Naive thymus-derived CD4-positive, alpha-beta T cell (primary cell): Measurements from ENCODE around the gene SNX15. TPM values are rescaled to one million over a fixed set of nuclear protein-coding genes. Genes with fewer than 3 reads are reported as not detected.
A peak's percentile ranks its signal among the peaks of the same experiment; 100 is the strongest.

Source experiments
- ATAC-seq: fragments of 150-1000 bp; cut with Tn5 transposase; 2 replicates; pipeline ENCODE4 v1.10.0; 2021; ENCODE audit warnings: mild to moderate bottlenecking, moderate library complexity
- CTCF ChIA-PET: fragments of 350-600 bp; sonication (Branson Sonifier 250); formaldehyde crosslinking; loops from one replicate; lab custom pipeline; 2021; ENCODE audit warnings: antibody characterized with exemption; lab: Charles Lee
- POLR2A ChIA-PET: fragments of 350-600 bp; sonication (Branson Sonifier 250); formaldehyde crosslinking; loops from one replicate; lab custom pipeline; 2021; ENCODE audit warnings: antibody characterized with exemption, inconsistent platforms; lab: Charles Lee
- DNase-seq, 9 donors: peaks; one replicate each; pipeline versions ENCODE4 v3.0.0 to v3.0.0-alpha.2; 2020 to 2022; ENCODE audit warnings: mixed read lengths in 1 of 9
- H3K27ac ChIP-seq: one replicate; pipeline ENCODE4 v1.7.0; 2013; ENCODE audit warnings: mild to moderate bottlenecking, low read depth, low read length, moderate library complexity
- H3K27me3 ChIP-seq, 2 donors: one replicate each; pipeline ENCODE4 v1.7.0; 2013; ENCODE audit warnings: low read length in 2 of 2, mild to moderate bottlenecking in 2 of 2, moderate library complexity in 2 of 2; ENCODE audit not compliant: control insufficient read depth in 2 of 2, insufficient read depth in 2 of 2
- H3K36me3 ChIP-seq, 3 experiments: 1 replicate in 2 of 3; 2 replicates in 1 of 3; pipeline ENCODE4 v1.7.0; 2013; ENCODE audit warnings: low read length in 3 of 3, mild to moderate bottlenecking in 3 of 3, moderate library complexity in 1 of 3; ENCODE audit not compliant: insufficient read depth in 3 of 3, control insufficient read depth in 2 of 3
- H3K4me1 ChIP-seq, 2 donors: one replicate each; pipeline ENCODE4 v1.7.0; 2013; ENCODE audit warnings: low read length in 2 of 2, mild to moderate bottlenecking in 2 of 2, moderate library complexity in 1 of 2; ENCODE audit not compliant: control insufficient read depth in 2 of 2, insufficient read depth in 2 of 2
- H3K4me3 ChIP-seq: 2 replicates; pipeline ENCODE4 v1.7.0; 2013; ENCODE audit warnings: mild to moderate bottlenecking, low read length
- H3K9me3 ChIP-seq, 3 experiments: 1 replicate in 2 of 3; 2 replicates in 1 of 3; pipeline ENCODE4 v1.7.0; 2013; ENCODE audit warnings: low read length in 3 of 3; ENCODE audit not compliant: control insufficient read depth in 2 of 3
- H3K27ac Mint-ChIP-seq, 9 donors: one replicate each; pipeline ENCODE4 v1.8.0; 2020 to 2022; ENCODE audit warnings: mixed read lengths in 9 of 9, mild to moderate bottlenecking in 8 of 9, moderate library complexity in 5 of 9, inconsistent platforms in 2 of 9
- H3K27me3 Mint-ChIP-seq, 5 donors: one replicate each; pipeline ENCODE4 v1.8.0; 2021 to 2022; ENCODE audit warnings: mixed read lengths in 5 of 5, mild to moderate bottlenecking in 1 of 5
- H3K36me3 Mint-ChIP-seq, 5 donors: one replicate each; pipeline ENCODE4 v1.8.0; 2020 to 2022; ENCODE audit warnings: mixed read lengths in 5 of 5, mild to moderate bottlenecking in 3 of 5, inconsistent platforms in 1 of 5
- H3K4me1 Mint-ChIP-seq, 7 donors: one replicate each; pipeline ENCODE4 v1.8.0; 2020 to 2022; ENCODE audit warnings: mixed read lengths in 7 of 7, mild to moderate bottlenecking in 3 of 7, inconsistent platforms in 1 of 7
- H3K4me3 Mint-ChIP-seq, 10 donors: one replicate each; pipeline ENCODE4 v1.8.0; 2020 to 2022; ENCODE audit warnings: mild to moderate bottlenecking in 10 of 10, mixed read lengths in 10 of 10, moderate library complexity in 6 of 10, inconsistent platforms in 2 of 10
- H3K9me3 Mint-ChIP-seq, 11 donors: one replicate each; pipeline ENCODE4 v1.8.0; 2020 to 2022; ENCODE audit warnings: mixed read lengths in 11 of 11, mild to moderate bottlenecking in 4 of 11, inconsistent platforms in 1 of 11, moderate library complexity in 1 of 11
- intact Hi-C, 2 donors: fragments of 100-400 bp; cut with micrococcal nuclease; formaldehyde crosslinking; loops; one replicate each; pipeline ENCODE4 v1.15.1; 2023
- polyA plus RNA-seq, 2 donors: library from polyadenylated mRNA; unstranded; fragments of 300-500 nt; fragmentation: Illumina TruSeq; gene quantifications; one replicate each; pipeline ENCODE4 v1.2.3, GENCODE V29; 2021
- total RNA-seq, 6 experiments: library from RNA in 5 of 6; stranded (reverse) in 5 of 6; gene quantifications; 1 replicate in 5 of 6; 2 replicates in 1 of 6; pipeline ENCODE4 v1.2.3 and lab custom pipeline; 2021 to 2026

SNX15 gene
- total and polyA plus RNA-seq, 7 experiments from 2014 or later = 13.1 to 29.0 (median 17.6) TPM

DNA sequence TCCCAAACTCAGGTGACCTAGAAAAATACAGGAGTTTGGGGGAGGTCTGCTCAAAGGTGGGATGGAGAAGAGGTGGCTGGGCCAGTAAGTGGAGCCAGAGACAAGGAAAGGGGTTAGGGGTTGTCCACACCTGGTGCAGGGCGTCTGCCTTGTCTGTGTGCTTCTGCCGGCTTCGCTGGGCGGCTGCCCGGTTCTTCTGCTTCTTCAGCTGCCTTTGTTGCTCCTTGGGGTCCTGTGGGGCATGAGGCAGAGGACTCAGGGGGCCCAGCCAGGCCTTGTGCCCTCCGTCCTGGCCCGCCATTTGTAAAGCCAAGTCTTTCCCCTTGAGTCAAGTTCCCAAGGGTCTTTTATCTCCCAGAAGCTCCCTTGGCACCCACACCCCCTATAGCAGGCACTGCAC is 32.9 kb upstream of the SNX15 start:
- peaks cover 3 to 8% of the 10 kb centered on the region in 2 donors for H3K4me1 ChIP-seq
- ChIA-PET CTCF (no interaction called here), POLR2A (interaction anchor here (0.7 kb wide), 1 partner anchor 218 kb away, joined by 3 read pairs; no protein-coding TSS in a partner anchor)
- no peaks in the 10 kb centered on the region for H3K9me3 ChIP-seq
- DNase-seq = no peak
- no peaks in the 10 kb centered on the region for H3K9me3 Mint-ChIP-seq
- no peak overlapping the region for H3K27ac ChIP-seq
- peaks cover 0 to 8% (median 0%) of the 10 kb centered on the region in 5 donors for H3K27me3 Mint-ChIP-seq
- intact Hi-C loops = no loop called here
- no peaks in the 10 kb centered on the region for H3K27me3 ChIP-seq
- ATAC-seq = no peak
- H3K4me1 Mint-ChIP-seq = peaks cover 9 to 31% (median 18%) of the 10 kb centered on the region in 7 donors
- H3K4me3 ChIP-seq = no peak overlapping the region
- H3K4me3 Mint-ChIP-seq = no peak overlapping the region
- H3K27ac Mint-ChIP-seq = no peak overlapping the region
- H3K36me3 ChIP-seq = no peaks in the 10 kb centered on the region
- H3K36me3 Mint-ChIP-seq = no peaks in the 10 kb centered on the region

DNA sequence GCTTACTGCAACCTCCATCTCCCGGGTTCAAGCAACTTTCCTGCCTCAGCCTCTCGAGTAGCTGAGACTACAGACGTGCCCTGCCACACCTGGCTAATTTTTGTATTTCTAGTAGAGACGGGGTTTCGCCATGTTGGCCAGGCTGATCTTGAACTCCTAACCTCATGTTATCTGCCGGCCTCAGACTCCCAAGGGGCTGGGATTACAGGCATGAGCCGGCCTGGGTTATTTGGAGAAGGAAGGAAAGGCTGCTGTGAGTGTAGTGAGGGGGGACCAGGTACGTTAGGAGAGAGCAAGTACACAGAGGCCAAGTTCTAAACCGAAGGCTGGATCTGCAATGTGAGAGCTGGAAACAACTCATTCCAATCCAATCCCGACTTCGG is 30.9 kb upstream of the SNX15 start:
- intact Hi-C loops = no loop called here
- Mint-ChIP-seq H3K9me3 (no peaks in the 10 kb centered on the region), H3K27ac (no peak overlapping the region), H3K4me3 (peak overlapping the region in 2 of 10 donors; percentile 2 to 34), H3K36me3 (no peaks in the 10 kb centered on the region), H3K4me1 (peaks cover 0 to 23% (median 9%) of the 10 kb centered on the region in 7 donors), H3K27me3 (peaks cover 0 to 8% (median 0%) of the 10 kb centered on the region in 5 donors)
- ATAC-seq (no peak), DNase-seq (no peak)
- H3K9me3 ChIP-seq = no peaks in the 10 kb centered on the region
- CTCF ChIA-PET = no interaction called here
- H3K27me3 ChIP-seq = no peaks in the 10 kb centered on the region
- no peak overlapping the region for H3K4me3 ChIP-seq
- H3K36me3 ChIP-seq = no peaks in the 10 kb centered on the region
- no peak overlapping the region for H3K27ac ChIP-seq
- POLR2A ChIA-PET = no interaction called here
- H3K4me1 ChIP-seq = no peaks in the 10 kb centered on the region

DNA sequence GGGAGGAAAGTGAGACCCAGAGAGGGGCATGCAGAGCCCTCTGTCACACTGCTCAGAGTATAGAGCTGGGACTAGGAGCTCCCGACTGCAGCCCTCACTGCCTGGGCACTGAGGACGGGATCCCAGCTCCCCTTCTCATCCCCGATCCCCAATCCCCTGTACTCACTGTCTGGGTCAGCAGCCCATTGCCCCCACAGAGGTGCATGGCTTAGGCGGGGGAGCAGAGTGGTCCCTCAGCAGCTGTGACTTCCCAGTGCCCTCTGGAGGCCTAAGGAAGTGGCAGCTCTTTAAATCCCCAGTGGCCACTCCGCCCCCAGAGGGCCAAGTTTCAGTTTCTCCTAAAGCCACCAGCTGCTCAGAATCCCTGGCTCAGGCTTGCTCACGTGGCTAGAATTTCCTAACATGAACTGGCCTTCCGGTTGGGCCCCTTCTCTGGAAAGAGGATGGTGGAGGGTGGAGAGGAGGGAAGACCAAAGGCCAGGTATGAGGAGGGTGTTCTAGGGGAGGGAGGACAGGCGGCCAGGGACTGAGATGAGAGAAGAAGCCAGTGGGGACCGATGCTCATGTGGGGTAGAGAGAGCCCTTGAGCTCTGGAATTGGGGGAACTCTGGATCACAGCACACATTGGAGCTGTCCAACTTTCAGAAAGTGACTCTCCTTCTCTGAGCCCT is 30.4 kb upstream of the SNX15 start, which contains the start of gene BATF2:
TSS of gene BATF2 (minus strand) at position 262 of the 671 bp plus-strand sequence. CDS start at position 205, 57 bp downstream.
- Mint-ChIP-seq H3K4me3 (peak within 1 kb of the TSS in 2 of 10 donors; percentile 2 to 34), H3K27me3 (peaks cover 0 to 8% (median 0%) of the 10 kb centered on the region in 5 donors), H3K9me3 (no peaks in the 10 kb centered on the region), H3K27ac (no peak within 1 kb of the TSS), H3K36me3 (no peaks in the 10 kb centered on the region), H3K4me1 (peaks cover 0 to 23% (median 9%) of the 10 kb centered on the region in 7 donors)
- Histone ChIP-seq H3K9me3 (no peaks in the 10 kb centered on the region), H3K27ac (no peak within 1 kb of the TSS), H3K4me1 (no peaks in the 10 kb centered on the region), H3K4me3 (no peak within 1 kb of the TSS), H3K36me3 (no peaks in the 10 kb centered on the region), H3K27me3 (no peaks in the 10 kb centered on the region)
- DNase-seq (no peak), ATAC-seq (peak; percentile 77)
- intact Hi-C loops = no loop called here
- CTCF ChIA-PET = interaction anchor here (1.2 kb wide), 1 partner anchor 319 kb away, joined by 3 read pairs; no protein-coding TSS in a partner anchor
- POLR2A ChIA-PET = no interaction called here

- Mint-ChIP-seq H3K27me3 (peaks cover 0 to 5% (median 0%) of the 10 kb centered on the region in 5 donors), H3K4me3 (peak overlapping the region in 2 of 10 donors; percentile 48 to 61), H3K27ac (peak overlapping the region in 5 of 9 donors; percentile 4 to 78 (median 44)), H3K4me1 (peaks cover 0 to 23% (median 9%) of the 10 kb centered on the region in 7 donors), H3K9me3 (no peaks in the 10 kb centered on the region), H3K36me3 (no peaks in the 10 kb centered on the region)
- intact Hi-C loops = no loop called here
- ATAC-seq = no peak
- H3K27me3 ChIP-seq = no peaks in the 10 kb centered on the region
- no peaks in the 10 kb centered on the region for H3K36me3 ChIP-seq
- DNase-seq = no peak
- H3K4me3 ChIP-seq = no peak overlapping the region
- H3K27ac ChIP-seq = no peak overlapping the region
- ChIA-PET POLR2A (no interaction called here), CTCF (interaction anchor here (0.9 kb wide), 1 partner anchor 15 kb away, joined by 3 read pairs; no protein-coding TSS in a partner anchor)
- no peaks in the 10 kb centered on the region for H3K9me3 ChIP-seq
- H3K4me1 ChIP-seq = no peaks in the 10 kb centered on the region
Observed at GRCh38 chr11:64998141-64998540, 29.1 kb upstream of the SNX15 start.

DNA sequence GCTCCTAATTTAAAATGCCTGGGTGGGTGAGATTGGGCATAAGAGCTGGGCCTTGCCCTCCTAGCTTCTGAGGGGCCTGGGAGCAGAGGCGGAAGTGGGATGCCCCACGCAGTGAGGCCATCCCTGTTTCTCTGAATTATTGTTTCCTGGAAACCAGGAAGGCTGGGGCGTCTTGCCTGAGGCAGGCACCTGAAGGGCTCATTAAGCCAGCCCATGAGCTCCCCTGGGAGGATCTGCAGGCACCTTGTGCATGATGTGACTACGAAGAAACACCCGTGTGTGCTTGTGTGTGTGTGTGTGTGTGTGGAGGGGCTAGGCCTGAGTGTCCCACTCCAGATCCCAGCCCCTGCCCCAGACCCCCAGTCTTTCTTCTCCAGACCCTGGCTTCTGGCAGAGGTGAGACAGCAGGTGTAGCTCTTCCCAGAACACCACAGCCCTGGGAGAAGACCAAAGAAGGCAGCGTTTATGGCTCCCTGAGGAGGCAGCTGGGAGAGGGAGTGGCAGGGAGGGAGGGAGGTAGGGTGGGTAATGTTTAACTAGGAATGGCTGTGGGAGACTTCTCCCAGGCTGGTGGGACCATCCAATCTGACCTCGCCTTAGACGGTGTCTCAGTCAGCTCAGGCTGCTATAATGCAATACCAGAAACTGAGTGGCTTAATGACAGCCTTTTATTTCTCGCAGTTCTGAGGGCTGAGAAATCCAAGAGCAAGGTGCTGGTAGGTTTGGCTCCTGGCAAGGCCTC is 28.4 kb upstream of the SNX15 start:
- ATAC-seq = no peak
- POLR2A ChIA-PET = interaction anchor here (0.7 kb wide), 1 partner anchor 139 kb away, joined by 3 read pairs; no protein-coding TSS in a partner anchor

DNA sequence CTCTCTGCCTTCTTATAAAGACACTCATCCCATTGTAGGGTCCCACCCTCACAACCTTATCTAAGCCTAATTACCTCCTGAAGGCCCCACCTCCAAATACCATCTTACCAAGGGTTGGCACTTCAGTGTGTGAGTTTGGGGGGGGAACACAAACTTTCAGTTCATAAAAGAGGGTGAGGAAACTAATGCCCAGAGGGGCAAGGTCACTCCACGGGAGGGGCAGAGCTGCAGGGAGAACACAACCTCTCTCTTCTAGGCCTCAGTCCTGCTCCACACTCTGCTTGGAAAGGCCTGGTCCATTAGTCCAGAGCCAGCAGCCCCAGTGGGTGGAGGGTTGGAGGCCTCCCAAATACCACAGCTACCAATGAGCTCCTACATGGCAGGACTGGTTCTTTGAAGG is 27.8 kb upstream of the SNX15 start:
- peaks cover 0 to 5% (median 0%) of the 10 kb centered on the region in 5 donors for H3K27me3 Mint-ChIP-seq
- H3K9me3 ChIP-seq = no peaks in the 10 kb centered on the region
- no peak overlapping the region for H3K4me3 ChIP-seq
- no peaks in the 10 kb centered on the region for H3K4me1 ChIP-seq
- peaks cover 0 to 23% (median 9%) of the 10 kb centered on the region in 7 donors for H3K4me1 Mint-ChIP-seq
- no peaks in the 10 kb centered on the region for H3K36me3 ChIP-seq
- no peaks in the 10 kb centered on the region for H3K9me3 Mint-ChIP-seq
- POLR2A ChIA-PET = no interaction called here
- H3K4me3 Mint-ChIP-seq = no peak overlapping the region
- H3K36me3 Mint-ChIP-seq = no peaks in the 10 kb centered on the region
- H3K27ac ChIP-seq = no peak overlapping the region
- DNase-seq = no peak
- H3K27me3 ChIP-seq = no peaks in the 10 kb centered on the region
- ATAC-seq = no peak
- CTCF ChIA-PET = no interaction called here
- H3K27ac Mint-ChIP-seq = no peak overlapping the region
- intact Hi-C loops = no loop called here

More for the DNA sequence above, 28.4 kb upstream of the SNX15 start:
- intact Hi-C loops = no loop called here
- Histone ChIP-seq H3K27me3 (no peaks in the 10 kb centered on the region), H3K36me3 (no peaks in the 10 kb centered on the region), H3K9me3 (no peaks in the 10 kb centered on the region), H3K4me1 (no peaks in the 10 kb centered on the region), H3K4me3 (no peak overlapping the region), H3K27ac (peak overlapping the region; percentile 1)
- H3K36me3 Mint-ChIP-seq = no peaks in the 10 kb centered on the region
- peak overlapping the region in 5 of 9 donors; percentile 4 to 78 (median 51) for H3K27ac Mint-ChIP-seq
- peak overlapping the region in 2 of 10 donors; percentile 48 to 61 for H3K4me3 Mint-ChIP-seq
- DNase-seq = no peak
- H3K4me1 Mint-ChIP-seq = peaks cover 0 to 23% (median 9%) of the 10 kb centered on the region in 7 donors
- peaks cover 0 to 5% (median 0%) of the 10 kb centered on the region in 5 donors for H3K27me3 Mint-ChIP-seq
- CTCF ChIA-PET = interaction anchor here (0.9 kb wide), 1 partner anchor 14 kb away, joined by 3 read pairs; no protein-coding TSS in a partner anchor
- H3K9me3 Mint-ChIP-seq = no peaks in the 10 kb centered on the region
